ENCODE data around the gene PRUNE1.

The PRUNE1 gene

GRCh38 chr1:151048645-151049032 lies 40.4 kb downstream of the PRUNE1 start:
- Histone ChIP-seq H3K4me3 (ENCODE audit: low read length) (no peak overlapping the region), H3K27me3 (replicated peaks; ENCODE audit: insufficient read depth, low read length) (no peaks in the 10 kb centered on the region), H4K20me1 (ENCODE audit: insufficient read depth, low read length) (no peaks in the 10 kb centered on the region; the same call in 1 of the 2 replicates), H2AFZ (ENCODE audit: low read length) (no peak overlapping the region), H3K9me3 (replicated peaks; ENCODE audit: insufficient read depth, low read length) (no peaks in the 10 kb centered on the region), H3K4me2 (ENCODE audit: low read depth, low read length) (peak overlapping the region; percentile 99; the same call in 1 of the 2 replicates), H3K9me2 (replicated peaks; ENCODE audit: insufficient read depth, low read length) (no peaks in the 10 kb centered on the region), H3K36me3 (replicated peaks; ENCODE audit: insufficient read depth, low read length) (no peaks in the 10 kb centered on the region), H3K9ac (ENCODE audit: low read length) (no peak overlapping the region), H3K27ac (ENCODE audit: low read length) (no peak overlapping the region), H3K4me1 (ENCODE audit: low read length) (peaks cover 13% of the 10 kb centered on the region; the same call in 1 of the 2 replicates), H3F3A (ENCODE audit: insufficient read depth, low read length) (peaks cover 13% of the 10 kb centered on the region; the same call in 1 of the 2 replicates), H3K79me2 (ENCODE audit: low read length) (no peaks in the 10 kb centered on the region)
- DNase-seq = no peak
- no peak for TF ChIP-seq EZH2 (optimal IDR thresholded peaks at IDR 0.05; ENCODE audit: low read depth, low read length)
- TF ChIP-seq EZH2phosphoT487 (IDR thresholded peaks at IDR 0.05; ENCODE audit: low read length) = no peak
- no peak; the same call in 1 of the 2 replicates for TF ChIP-seq CTCF (IDR thresholded peaks at IDR 0.05; ENCODE audit: low read length)

GRCh38 chr1:151049458-151049857 lies 41.2 kb downstream of the PRUNE1 start:
- H3K4me1 ChIP-seq (ENCODE audit: low read length) = peaks cover 13% of the 10 kb centered on the region; the same call in 1 of the 2 replicates
- no peak overlapping the region for H2AFZ ChIP-seq (ENCODE audit: low read length)
- H4K20me1 ChIP-seq (ENCODE audit: insufficient read depth, low read length) = no peaks in the 10 kb centered on the region; the same call in 1 of the 2 replicates
- DNase-seq = no peak
- TF ChIP-seq EZH2 (optimal IDR thresholded peaks at IDR 0.05; ENCODE audit: low read depth, low read length) (no peak), CTCF (IDR thresholded peaks at IDR 0.05; ENCODE audit: low read length) (no peak), EZH2phosphoT487 (IDR thresholded peaks at IDR 0.05; ENCODE audit: low read length) (no peak)
- H3K27ac ChIP-seq (ENCODE audit: low read length) = no peak overlapping the region
- H3K4me3 ChIP-seq (ENCODE audit: low read length) = no peak overlapping the region
- H3K36me3 ChIP-seq (replicated peaks; ENCODE audit: insufficient read depth, low read length) = peaks cover 7% of the 10 kb centered on the region; the same call in 1 of the 2 replicates
- no peak overlapping the region for H3K4me2 ChIP-seq (ENCODE audit: low read depth, low read length)
- no peak overlapping the region for H3K9ac ChIP-seq (ENCODE audit: low read length)
- H3K9me3 ChIP-seq (replicated peaks; ENCODE audit: insufficient read depth, low read length) = no peaks in the 10 kb centered on the region
- peaks cover 13% of the 10 kb centered on the region; the same call in 1 of the 2 replicates for H3F3A ChIP-seq (ENCODE audit: insufficient read depth, low read length)
- H3K79me2 ChIP-seq (ENCODE audit: low read length) = peaks cover 4% of the 10 kb centered on the region; the same call in 1 of the 2 replicates
- H3K9me2 ChIP-seq (replicated peaks; ENCODE audit: insufficient read depth, low read length) = no peaks in the 10 kb centered on the region
- H3K27me3 ChIP-seq (replicated peaks; ENCODE audit: insufficient read depth, low read length) = no peaks in the 10 kb centered on the region

- Histone ChIP-seq H3F3A (ENCODE audit: insufficient read depth, low read length) (peaks cover 13% of the 10 kb centered on the region; the same call in 1 of the 2 replicates), H3K27ac (ENCODE audit: low read length) (no peak overlapping the region), H3K9ac (ENCODE audit: low read length) (no peak overlapping the region), H3K79me2 (ENCODE audit: low read length) (peaks cover 10% of the 10 kb centered on the region), H3K9me3 (replicated peaks; ENCODE audit: insufficient read depth, low read length) (no peaks in the 10 kb centered on the region), H4K20me1 (ENCODE audit: insufficient read depth, low read length) (no peaks in the 10 kb centered on the region; the same call in 1 of the 2 replicates), H3K4me2 (ENCODE audit: low read depth, low read length) (no peak overlapping the region), H3K4me1 (ENCODE audit: low read length) (peaks cover 13% of the 10 kb centered on the region; the same call in 1 of the 2 replicates), H3K4me3 (ENCODE audit: low read length) (no peak overlapping the region), H2AFZ (ENCODE audit: low read length) (no peak overlapping the region), H3K27me3 (replicated peaks; ENCODE audit: insufficient read depth, low read length) (no peaks in the 10 kb centered on the region), H3K36me3 (replicated peaks; ENCODE audit: insufficient read depth, low read length) (peaks cover 13% of the 10 kb centered on the region), H3K9me2 (replicated peaks; ENCODE audit: insufficient read depth, low read length) (no peaks in the 10 kb centered on the region)
- TF ChIP-seq CTCF (IDR thresholded peaks at IDR 0.05; ENCODE audit: low read length) (no peak), EZH2phosphoT487 (IDR thresholded peaks at IDR 0.05; ENCODE audit: low read length) (no peak), EZH2 (optimal IDR thresholded peaks at IDR 0.05; ENCODE audit: low read depth, low read length) (no peak)
- DNase-seq = no peak
These were observed 41.9 kb downstream of the PRUNE1 start for GRCh38 chr1:151050051-151050688.
